SK-N-SH (cell line): Measurements from ENCODE around the gene CLASP2. TPM values are rescaled to one million over a fixed set of nuclear protein-coding genes. Genes with fewer than 3 reads are reported as not detected.

Experiments
- CTCF ChIA-PET: fragments of 300-600, 350-600 bp; formaldehyde crosslinking; extraction: SDS; loops from one replicate; lab custom pipeline; 2021; lab: Yijun Ruan, JAX
- POLR2A ChIA-PET: fragments of 350-600 bp; sonication (Branson Sonifier 250); formaldehyde crosslinking; extraction: SDS; loops from one replicate; lab custom pipeline; 2020; ENCODE audit warnings: antibody characterized with exemption, inconsistent platforms; lab: Yijun Ruan, JAX
- DNase-seq: peaks from one replicate; pipeline ENCODE4 v3.0.0; 2012
- H2AFZ ChIP-seq: fragments of 200-600 bp; sonication (generic); 2 replicates; pipeline ENCODE4 v1.8.1; 2016; ENCODE audit warnings: antibody characterized with exemption, mild to moderate bottlenecking, low read depth
- H3F3A ChIP-seq: fragments of 200-600 bp; sonication (generic); replicated peaks from 2 replicates; pipeline ENCODE3; 2016; ENCODE audit warnings: antibody characterized with exemption, mild to moderate bottlenecking; ENCODE audit not compliant: insufficient read depth
- H3K27ac ChIP-seq, 2 experiments: fragments of 200-500 bp in 1 of 2; fragments of 200-600 bp in 1 of 2; sonication (Bioruptor generic) in 1 of 2; sonication (generic), shearing (Covaris generic) in 1 of 2; 2 replicates each; pipeline versions ENCODE4 v1.5.1 to v1.6.1; 2014 to 2016; ENCODE audit warnings: low read depth in 2 of 2, inconsistent platforms in 1 of 2, low read length in 1 of 2, mild to moderate bottlenecking in 1 of 2, mixed read lengths in 1 of 2
- H3K27me3 ChIP-seq: fragments of 200-600 bp; sonication (generic), shearing (Covaris generic); 2 replicates; pipeline ENCODE4 v1.6.1; 2016; ENCODE audit warnings: mixed run types; ENCODE audit not compliant: insufficient read depth
- H3K36me3 ChIP-seq, 2 experiments: fragments of 200-500 bp in 1 of 2; fragments of 200-600 bp in 1 of 2; sonication (Bioruptor generic) in 1 of 2; sonication (generic) in 1 of 2; replicated peaks in 1 of 2; 2 replicates each; pipeline versions ENCODE3 to v1.5.1; 2014 to 2016; ENCODE audit warnings: low read length in 1 of 2, mild to moderate bottlenecking in 1 of 2; ENCODE audit not compliant: insufficient read depth in 2 of 2, control insufficient read depth in 1 of 2
- H3K4me1 ChIP-seq, 2 experiments: fragments of 200-500 bp in 1 of 2; fragments of 200-600 bp in 1 of 2; sonication (Bioruptor generic) in 1 of 2; sonication (generic), shearing (Covaris generic) in 1 of 2; 2 replicates each; pipeline versions ENCODE4 v1.5.1 to v1.6.1; 2014 to 2016; ENCODE audit warnings: low read depth in 1 of 2, low read length in 1 of 2, mixed run types in 1 of 2; ENCODE audit not compliant: insufficient read depth in 2 of 2, control insufficient read depth in 1 of 2
- H3K4me2 ChIP-seq: fragments of 200-600 bp; sonication (generic), shearing (Covaris generic); 2 replicates; pipeline ENCODE4 v1.6.1; 2017; ENCODE audit warnings: mixed run types
- H3K4me3 ChIP-seq, 2 experiments: fragments of 200-500 bp in 1 of 2; fragments of 200-600 bp in 1 of 2; sonication (Bioruptor generic) in 1 of 2; sonication (generic), shearing (Covaris generic) in 1 of 2; 2 replicates each; pipeline versions ENCODE4 v1.5.1 to v1.8.1; 2014 to 2016; ENCODE audit warnings: low read depth in 2 of 2, inconsistent platforms in 1 of 2, low read length in 1 of 2, mild to moderate bottlenecking in 1 of 2, mixed read lengths in 1 of 2, moderate library complexity in 1 of 2
- H3K79me2 ChIP-seq: fragments of 200-600 bp; sonication (generic); 2 replicates; pipeline ENCODE4 v1.8.1; 2017; ENCODE audit warnings: mild to moderate bottlenecking; ENCODE audit not compliant: insufficient read depth
- H3K9ac ChIP-seq: fragments of 200-600 bp; sonication (generic); 2 replicates; pipeline ENCODE4 v1.6.1; 2017; ENCODE audit warnings: mixed run types
- H3K9me2 ChIP-seq: fragments of 200-600 bp; sonication (generic); 2 replicates; pipeline ENCODE4 v1.6.1; 2017; ENCODE audit warnings: mixed run types
- H3K9me3 ChIP-seq: fragments of 200-600 bp; sonication (generic); 2 replicates; pipeline ENCODE4 v1.6.1; 2017; ENCODE audit warnings: mixed run types, mild to moderate bottlenecking, moderate library complexity
- H4K20me1 ChIP-seq: fragments of 200-600 bp; sonication (generic); 2 replicates; pipeline ENCODE4 v1.6.1; 2017; ENCODE audit warnings: mild to moderate bottlenecking, mixed run types; ENCODE audit not compliant: insufficient read depth
- CTCF ChIP-seq: fragments of 200-600 bp; sonication (generic); IDR thresholded peaks from 2 replicates; pipeline ENCODE4 v1.6.1; 2017; ENCODE audit warnings: antibody characterized with exemption, mild to moderate bottlenecking, moderate library complexity
- EP300 ChIP-seq, 2 experiments: IDR thresholded peaks; 2 replicates each; pipeline versions ENCODE4 v1.4.0 to v1.6.1; 2012; ENCODE audit warnings: borderline replicate concordance in 1 of 2, low read depth in 1 of 2, low read length in 1 of 2
- FOXJ3 ChIP-seq: sonication (generic); formaldehyde crosslinking; IDR thresholded peaks from 2 replicates; pipeline ENCODE4 v1.5.1; 2020; ENCODE audit warnings: mild to moderate bottlenecking, missing genetic modification reagents
- FOXM1 ChIP-seq: IDR thresholded peaks from 2 replicates; pipeline ENCODE4 v1.4.0; 2012; ENCODE audit warnings: low read depth, mild to moderate bottlenecking
- GATA2 ChIP-seq: sonication (generic); formaldehyde crosslinking; IDR thresholded peaks from 2 replicates; pipeline ENCODE4 v1.5.0; 2020; ENCODE audit warnings: mild to moderate bottlenecking, missing genetic modification reagents
- IRF3 ChIP-seq: fragments of 150-350 bp; IDR thresholded peaks from 2 replicates; pipeline ENCODE4 v1.6.1; 2016; ENCODE audit warnings: mild to moderate bottlenecking, low read depth, low read length
- JUND ChIP-seq: IDR thresholded peaks from 2 replicates; pipeline ENCODE4 v1.4.0; 2012
- NRF1 ChIP-seq: IDR thresholded peaks from 2 replicates; pipeline ENCODE4 v1.6.1; 2012; ENCODE audit warnings: low read depth, mild to moderate bottlenecking, low read length
- PBX3 ChIP-seq: IDR thresholded peaks from 2 replicates; pipeline ENCODE4; 2012
- POLR2AphosphoS5 ChIP-seq: IDR thresholded peaks from 2 replicates; pipeline ENCODE4 v1.6.1; 2012; ENCODE audit warnings: low read depth, low read length
- RCOR1 ChIP-seq: fragments of 150-350 bp; IDR thresholded peaks from 2 replicates; pipeline ENCODE4 v1.6.1; 2017; ENCODE audit warnings: antibody characterized with exemption, low read length
- REST ChIP-seq: IDR thresholded peaks from 2 replicates; pipeline ENCODE4 v1.6.1; 2012; ENCODE audit warnings: mild to moderate bottlenecking, low read depth, low read length, moderate library complexity
- SIN3A ChIP-seq: IDR thresholded peaks from 2 replicates; pipeline ENCODE4 v1.6.1; 2012; ENCODE audit warnings: low read depth, mild to moderate bottlenecking, low read length, moderate library complexity, borderline replicate concordance
- SMC3 ChIP-seq: IDR thresholded peaks from 2 replicates; pipeline ENCODE4 v1.6.1; 2012; ENCODE audit warnings: low read depth, low read length, improper control_type of control experiment
- TCF12 ChIP-seq: IDR thresholded peaks from 2 replicates; pipeline ENCODE4 v1.4.0; 2012
- USF1 ChIP-seq: IDR thresholded peaks from 2 replicates; pipeline ENCODE4 v1.4.0; 2012; ENCODE audit warnings: low read depth, borderline replicate concordance
- YY1 ChIP-seq: IDR thresholded peaks from 2 replicates; pipeline ENCODE4 v1.4.0; 2012; ENCODE audit warnings: low read depth, mild to moderate bottlenecking
- WGBS: methylation state at CpG from one replicate; pipeline ENCODE4 v1.1.6; 2017; ENCODE audit warnings: low lambda C conversion rate; 5-methylcytosine and 5-hydroxymethylcytosine counted together
- polyA plus RNA-seq, 3 experiments: library from polyadenylated mRNA; depleted of rRNA; stranded (reverse); fragments of >200 nt; gene quantifications; 2 replicates each; pipeline ENCODE4 v1.2.3, GENCODE V29; 2012

CLASP2 gene
- polyA plus RNA-seq, 1 of the 3 experiments (the other 2 are of a cell fraction) = 13.2 TPM

- TF ChIP-seq CTCF = no peak
Observed at GRCh38 chr3:33496449-33496848, 221.6 kb downstream of the CLASP2 start (continued).

GRCh38 chr3:33491721-33492120 lies 226.3 kb downstream of the CLASP2 start:
- H3K9ac ChIP-seq = no peak overlapping the region
- H3K4me1 ChIP-seq = no peaks in the 10 kb centered on the region
- no peak overlapping the region for H3K4me2 ChIP-seq
- H3K4me3 ChIP-seq = no peak overlapping the region
- no peak for DNase-seq
- peaks cover 0 to 5% of the 10 kb centered on the region in 2 experiments for H3K36me3 ChIP-seq
- no peak overlapping the region for H2AFZ ChIP-seq
- H3K27ac ChIP-seq = no peak overlapping the region
- ChIA-PET CTCF (no interaction called here), POLR2A (no interaction called here)
- H3K27me3 ChIP-seq = no peaks in the 10 kb centered on the region
- WGBS = 94% methylated on average over 4 of the region's 4 CpGs
- no peaks in the 10 kb centered on the region for H3K9me3 ChIP-seq
- no peaks in the 10 kb centered on the region for H4K20me1 ChIP-seq
- H3K79me2 ChIP-seq = no peaks in the 10 kb centered on the region
- H3F3A ChIP-seq = peaks cover 7% of the 10 kb centered on the region
- no peaks in the 10 kb centered on the region for H3K9me2 ChIP-seq
- TF ChIP-seq PBX3 (no peak), IRF3 (no peak), SMC3 (no peak), GATA2 (CRISPR knock-in tag) (no peak), NRF1 (no peak), RCOR1 (no peak), USF1 (no peak), FOXM1 (no peak), TCF12 (no peak), FOXJ3 (CRISPR knock-in tag) (no peak), JUND (no peak)

- H3F3A ChIP-seq = peaks cover 3% of the 10 kb centered on the region
- CTCF ChIA-PET = no interaction called here
- no peak overlapping the region for H3K4me3 ChIP-seq
- no peak overlapping the region for H3K27ac ChIP-seq
- no peak overlapping the region for H3K9ac ChIP-seq
- H3K4me1 ChIP-seq = no peaks in the 10 kb centered on the region
- no peaks in the 10 kb centered on the region for H3K9me3 ChIP-seq
- no peaks in the 10 kb centered on the region for H4K20me1 ChIP-seq
- no peak for TF ChIP-seq USF1
- TF ChIP-seq POLR2AphosphoS5 = no peak
- TF ChIP-seq FOXJ3 (CRISPR knock-in tag) = no peak
- no peak for TF ChIP-seq SMC3
- no peak for TF ChIP-seq JUND
- TF ChIP-seq EP300 (IDR thresholded peaks at IDR 0.05; ENCODE audit: borderline replicate concordance in 1 of 2, low read depth in 1 of 2, low read length in 1 of 2) = no peak
- TF ChIP-seq SIN3A = no peak
- no peak for TF ChIP-seq TCF12
- no peak for TF ChIP-seq YY1
- no peak for TF ChIP-seq REST
- no peaks in the 10 kb centered on the region for H3K27me3 ChIP-seq
- POLR2A ChIA-PET = no interaction called here
- no peak overlapping the region for H2AFZ ChIP-seq
- no peak for DNase-seq
- no peaks in the 10 kb centered on the region for H3K79me2 ChIP-seq
- no peaks in the 10 kb centered on the region for H3K9me2 ChIP-seq
- H3K4me2 ChIP-seq = no peak overlapping the region
- H3K36me3 ChIP-seq = no peaks in the 10 kb centered on the region
Observed at GRCh38 chr3:33490641-33491241, 227.3 kb downstream of the CLASP2 start.
